K562 (cell line): Measurements from ENCODE around the gene ZNF668. TPM values are rescaled to one million over a fixed set of nuclear protein-coding genes. Genes with fewer than 3 reads are reported as not detected.
A peak's percentile ranks its signal among the peaks of the same experiment; 100 is the strongest.

Experiments used
- ESRRA ChIP-seq: fragments of 450-650 bp; IDR thresholded peaks from 2 replicates; pipeline ENCODE4 v1.6.1; 2014; ENCODE audit warnings: low read depth, mild to moderate bottlenecking, moderate library complexity, borderline replicate concordance
- FOXA3 ChIP-seq, 2 experiments: fragments of 450-650 bp in 1 of 2; sonication (generic) in 1 of 2; formaldehyde crosslinking; IDR thresholded peaks in 1 of 2; conservative IDR thresholded peaks in 1 of 2; 2 replicates each; pipeline versions ENCODE4 v1.4.0 to v1.8.0; 2020 to 2022; ENCODE audit warnings: mild to moderate bottlenecking in 2 of 2, missing genetic modification reagents in 1 of 2
- FOXP1 ChIP-seq: sonication (generic); formaldehyde crosslinking; IDR thresholded peaks from 2 replicates; pipeline ENCODE4 v1.8.0; 2022; ENCODE audit warnings: mild to moderate bottlenecking, missing genetic modification reagents
- MAFF ChIP-seq: IDR thresholded peaks from 2 replicates; pipeline ENCODE4 v1.6.1; 2012; ENCODE audit warnings: low read length, improper control_type of control experiment
- MAFG ChIP-seq: fragments of 450-650 bp; conservative IDR thresholded peaks from 2 replicates; pipeline ENCODE4 v1.6.1; 2016; ENCODE audit warnings: missing genetic modification characterization, missing compliant biosample characterization
- MXI1 ChIP-seq: IDR thresholded peaks from 2 replicates; pipeline ENCODE4 v1.6.1; 2011; ENCODE audit warnings: low read depth, mild to moderate bottlenecking, improper control_type of control experiment, low read length
- NFIC ChIP-seq: fragments of 450-650 bp; IDR thresholded peaks from 2 replicates; pipeline ENCODE4 v1.6.1; 2017; ENCODE audit warnings: mild to moderate bottlenecking, inconsistent platforms
- POLR2B ChIP-seq: fragments of 450-650 bp; IDR thresholded peaks from 2 replicates; pipeline ENCODE4 v1.6.1; 2018; ENCODE audit warnings: low read depth; ENCODE audit not compliant: partially characterized antibody
- PRMT5 ChIP-seq: sonication (generic); formaldehyde crosslinking; IDR thresholded peaks from 2 replicates; pipeline ENCODE4 v1.5.0; 2020; ENCODE audit warnings: missing genetic modification reagents
- SIRT6 ChIP-seq: IDR thresholded peaks from one replicate; pipeline ENCODE4 v1.6.1; 2012; ENCODE audit warnings: low read depth, mild to moderate bottlenecking, control low read depth, inconsistent platforms, low read length, moderate library complexity
- SMAD3 ChIP-seq: fragments of 450-650 bp; formaldehyde crosslinking; conservative IDR thresholded peaks from 2 replicates; pipeline ENCODE4 v1.4.0; 2020; ENCODE audit warnings: mild to moderate bottlenecking
- SOX6 ChIP-seq: fragments of 450-650 bp; IDR thresholded peaks from 2 replicates; pipeline ENCODE4 v1.6.1; 2014; ENCODE audit warnings: mild to moderate bottlenecking
- TAF1 ChIP-seq: IDR thresholded peaks from 2 replicates; pipeline ENCODE4 v1.6.1; 2011; ENCODE audit warnings: mild to moderate bottlenecking, low read length, moderate library complexity; ENCODE audit not compliant: insufficient read depth, control insufficient read depth, severe bottlenecking; ENCODE audit errors: extremely low read depth
- TFAM ChIP-seq: fragments of 250-450 bp; sonication (Bioruptor Pico); conservative IDR thresholded peaks from 2 replicates; pipeline ENCODE4 v1.5.0; 2021; ENCODE audit warnings: mild to moderate bottlenecking, moderate library complexity
- ZNF124 ChIP-seq: sonication (generic); formaldehyde crosslinking; IDR thresholded peaks from 2 replicates; pipeline ENCODE4 v1.8.1; 2022; ENCODE audit warnings: missing genetic modification reagents
- ZNF76 ChIP-seq: fragments of 250-450 bp; sonication (Bioruptor Pico); IDR thresholded peaks from 2 replicates; pipeline ENCODE4 v1.4.0; 2020; ENCODE audit warnings: mild to moderate bottlenecking, moderate library complexity, borderline replicate concordance
- ZNF766 ChIP-seq: fragments of 200-800 bp; sonication (Bioruptor generic); conservative IDR thresholded peaks from 2 replicates; pipeline ENCODE4 v1.6.1; 2016; ENCODE audit warnings: missing genetic modification characterization, missing compliant biosample characterization
- polyA plus RNA-seq, 8 experiments: library from polyadenylated mRNA; depleted of rRNA in 4 of 8; stranded (reverse) in 5 of 8; unstranded in 3 of 8; fragments of >200 nt; fragmentation: Nextera tagmentation in 2 of 8; fragmentation: Illumina TruSeq in 1 of 8; extraction: Ambion mirVana in 2 of 8; extraction: Trizol in 1 of 8; gene quantifications; 2 replicates each; pipeline versions ENCODE4 v1.2.1 to v1.2.3, GENCODE V29; 2011 to 2014; ENCODE audit warnings: inconsistent platforms in 1 of 8, missing spikeins in 1 of 8
- total RNA-seq, 7 experiments: library from RNA; depleted of rRNA in 6 of 7; stranded (reverse); fragments of >200 nt in 6 of 7; fragmentation: Illumina TruSeq in 2 of 7; extraction: Trizol in 2 of 7; gene quantifications; 2 replicates each; pipeline versions ENCODE4 v1.2.1 to v1.2.3, GENCODE V29; 2011 to 2021; ENCODE audit warnings: low replicate concordance in 1 of 7
- TF ChIP-seq, protein P1 (sequence below): fragments of 250-450 bp; sonication (Bioruptor Pico); IDR thresholded peaks from 2 replicates; pipeline ENCODE4 v1.4.0; 2020
- TF ChIP-seq, protein P2 (sequence below): fragments of 450-650 bp; formaldehyde crosslinking; IDR thresholded peaks from 2 replicates; pipeline ENCODE4 v1.4.0; 2020; ENCODE audit warnings: mild to moderate bottlenecking, moderate library complexity
- TF ChIP-seq, protein P3 (sequence below): fragments of 450-650 bp; formaldehyde crosslinking; IDR thresholded peaks from 2 replicates; pipeline ENCODE4 v1.4.0; 2022; ENCODE audit warnings: mild to moderate bottlenecking, moderate library complexity

The ZNF668 gene
- total and polyA plus RNA-seq, 9 of the 15 experiments (the other 6 are each of a cell fraction or from before 2014, with no cell fraction given), result 0.04 to 15.3 (median 3.8) TPM; not detected in 1

DNA sequence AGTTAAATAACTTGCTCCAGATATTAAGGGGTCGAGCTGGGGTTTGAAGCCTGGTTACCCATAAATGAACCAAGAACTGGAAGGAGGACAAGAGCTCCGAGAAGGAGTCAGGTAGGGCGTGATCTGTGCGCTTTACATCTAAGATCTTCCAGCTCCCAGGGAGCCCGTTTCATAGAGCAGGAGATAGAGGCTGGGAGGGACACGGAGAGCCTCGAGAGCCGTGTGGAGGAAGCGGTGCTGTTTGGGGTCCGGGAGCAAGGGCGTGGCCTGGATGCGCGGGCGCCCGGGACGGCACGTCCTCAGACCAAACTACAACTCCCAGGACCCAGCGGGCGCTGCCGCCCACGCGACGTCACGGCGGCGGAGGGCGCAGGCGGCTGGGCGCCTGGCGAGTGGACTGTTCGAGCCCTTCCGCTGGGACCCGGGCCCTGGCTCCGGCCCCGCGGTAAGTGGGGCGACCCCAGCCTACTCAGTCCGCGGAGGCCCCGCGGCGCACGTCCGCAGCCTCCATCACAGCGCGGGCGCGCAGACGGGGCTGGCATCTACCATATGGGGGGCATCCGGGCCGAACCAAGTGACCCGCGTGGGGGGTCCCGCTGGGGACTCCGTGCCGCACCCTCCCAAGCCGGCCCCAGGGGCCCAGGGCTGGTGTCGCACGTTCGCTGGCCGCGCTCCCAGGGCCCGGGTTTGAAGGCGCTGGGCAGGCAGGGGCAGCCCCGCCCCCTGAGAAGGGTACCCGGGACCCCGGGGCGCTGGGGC lies 34.2 kb upstream of the ZNF668 start, which contains the start of gene BCKDK (continued):
- TF ChIP-seq, protein P1, sequence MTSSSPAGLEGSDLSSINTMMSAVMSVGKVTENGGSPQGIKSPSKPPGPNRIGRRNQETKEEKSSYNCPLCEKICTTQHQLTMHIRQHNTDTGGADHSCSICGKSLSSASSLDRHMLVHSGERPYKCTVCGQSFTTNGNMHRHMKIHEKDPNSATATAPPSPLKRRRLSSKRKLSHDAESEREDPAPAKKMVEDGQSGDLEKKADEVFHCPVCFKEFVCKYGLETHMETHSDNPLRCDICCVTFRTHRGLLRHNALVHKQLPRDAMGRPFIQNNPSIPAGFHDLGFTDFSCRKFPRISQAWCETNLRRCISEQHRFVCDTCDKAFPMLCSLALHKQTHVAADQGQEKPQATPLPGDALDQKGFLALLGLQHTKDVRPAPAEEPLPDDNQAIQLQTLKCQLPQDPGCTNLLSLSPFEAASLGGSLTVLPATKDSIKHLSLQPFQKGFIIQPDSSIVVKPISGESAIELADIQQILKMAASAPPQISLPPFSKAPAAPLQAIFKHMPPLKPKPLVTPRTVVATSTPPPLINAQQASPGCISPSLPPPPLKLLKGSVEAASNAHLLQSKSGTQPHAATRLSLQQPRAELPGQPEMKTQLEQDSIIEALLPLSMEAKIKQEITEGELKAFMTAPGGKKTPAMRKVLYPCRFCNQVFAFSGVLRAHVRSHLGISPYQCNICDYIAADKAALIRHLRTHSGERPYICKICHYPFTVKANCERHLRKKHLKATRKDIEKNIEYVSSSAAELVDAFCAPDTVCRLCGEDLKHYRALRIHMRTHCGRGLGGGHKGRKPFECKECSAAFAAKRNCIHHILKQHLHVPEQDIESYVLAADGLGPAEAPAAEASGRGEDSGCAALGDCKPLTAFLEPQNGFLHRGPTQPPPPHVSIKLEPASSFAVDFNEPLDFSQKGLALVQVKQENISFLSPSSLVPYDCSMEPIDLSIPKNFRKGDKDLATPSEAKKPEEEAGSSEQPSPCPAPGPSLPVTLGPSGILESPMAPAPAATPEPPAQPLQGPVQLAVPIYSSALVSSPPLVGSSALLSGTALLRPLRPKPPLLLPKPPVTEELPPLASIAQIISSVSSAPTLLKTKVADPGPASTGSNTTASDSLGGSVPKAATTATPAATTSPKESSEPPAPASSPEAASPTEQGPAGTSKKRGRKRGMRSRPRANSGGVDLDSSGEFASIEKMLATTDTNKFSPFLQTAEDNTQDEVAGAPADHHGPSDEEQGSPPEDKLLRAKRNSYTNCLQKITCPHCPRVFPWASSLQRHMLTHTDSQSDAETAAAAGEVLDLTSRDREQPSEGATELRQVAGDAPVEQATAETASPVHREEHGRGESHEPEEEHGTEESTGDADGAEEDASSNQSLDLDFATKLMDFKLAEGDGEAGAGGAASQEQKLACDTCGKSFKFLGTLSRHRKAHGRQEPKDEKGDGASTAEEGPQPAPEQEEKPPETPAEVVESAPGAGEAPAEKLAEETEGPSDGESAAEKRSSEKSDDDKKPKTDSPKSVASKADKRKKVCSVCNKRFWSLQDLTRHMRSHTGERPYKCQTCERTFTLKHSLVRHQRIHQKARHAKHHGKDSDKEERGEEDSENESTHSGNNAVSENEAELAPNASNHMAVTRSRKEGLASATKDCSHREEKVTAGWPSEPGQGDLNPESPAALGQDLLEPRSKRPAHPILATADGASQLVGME, result no peak
- peak; percentile 23; the same call in 1 of the 2 replicates for TF ChIP-seq ESRRA
- no peak for TF ChIP-seq ZNF766 (CRISPR knock-in tag)
- TF ChIP-seq, protein P2, sequence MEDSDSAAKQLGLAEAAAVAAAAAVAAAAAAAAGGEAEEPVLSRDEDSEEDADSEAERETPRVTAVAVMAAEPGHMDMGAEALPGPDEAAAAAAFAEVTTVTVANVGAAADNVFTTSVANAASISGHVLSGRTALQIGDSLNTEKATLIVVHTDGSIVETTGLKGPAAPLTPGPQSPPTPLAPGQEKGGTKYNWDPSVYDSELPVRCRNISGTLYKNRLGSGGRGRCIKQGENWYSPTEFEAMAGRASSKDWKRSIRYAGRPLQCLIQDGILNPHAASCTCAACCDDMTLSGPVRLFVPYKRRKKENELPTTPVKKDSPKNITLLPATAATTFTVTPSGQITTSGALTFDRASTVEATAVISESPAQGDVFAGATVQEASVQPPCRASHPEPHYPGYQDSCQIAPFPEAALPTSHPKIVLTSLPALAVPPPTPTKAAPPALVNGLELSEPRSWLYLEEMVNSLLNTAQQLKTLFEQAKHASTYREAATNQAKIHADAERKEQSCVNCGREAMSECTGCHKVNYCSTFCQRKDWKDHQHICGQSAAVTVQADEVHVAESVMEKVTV (CRISPR knock-in tag), result no peak
- TF ChIP-seq TAF1, result peak; percentile 33
- TF ChIP-seq SOX6, result no peak
- TF ChIP-seq POLR2B, result peak; percentile 20
- no peak for TF ChIP-seq SMAD3 (CRISPR knock-in tag)
- TF ChIP-seq MAFF, result no peak
- TF ChIP-seq ZNF124 (CRISPR knock-in tag), result no peak
- 0 out of 2 replicates have a peak, but pooled peaks have one; percentile 59 for TF ChIP-seq FOXP1
- no peak for TF ChIP-seq MXI1
- no peak for TF ChIP-seq NFIC
- TF ChIP-seq SIRT6, result no peak
- no peak for TF ChIP-seq MAFG (tag)
- TF ChIP-seq, protein P3, sequence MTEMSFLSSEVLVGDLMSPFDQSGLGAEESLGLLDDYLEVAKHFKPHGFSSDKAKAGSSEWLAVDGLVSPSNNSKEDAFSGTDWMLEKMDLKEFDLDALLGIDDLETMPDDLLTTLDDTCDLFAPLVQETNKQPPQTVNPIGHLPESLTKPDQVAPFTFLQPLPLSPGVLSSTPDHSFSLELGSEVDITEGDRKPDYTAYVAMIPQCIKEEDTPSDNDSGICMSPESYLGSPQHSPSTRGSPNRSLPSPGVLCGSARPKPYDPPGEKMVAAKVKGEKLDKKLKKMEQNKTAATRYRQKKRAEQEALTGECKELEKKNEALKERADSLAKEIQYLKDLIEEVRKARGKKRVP (CRISPR knock-in tag), result no peak
- TF ChIP-seq PRMT5 (CRISPR knock-in tag), result no peak
- TF ChIP-seq FOXA3 (CRISPR knock-in tag; conservative IDR thresholded peaks at IDR 0.05 in 1 of 2, IDR thresholded peaks at IDR 0.05 in 1 of 2), result no peak
- TF ChIP-seq ZNF76, result no peak
- no peak for TF ChIP-seq TFAM (CRISPR knock-in tag)
